H1 (cell line): ENCODE results near the gene SFN. TPM values are rescaled to one million over a fixed set of nuclear protein-coding genes. Genes with fewer than 3 reads are reported as not detected.

Source experiments
- CTCF ChIA-PET: fragments of 300-600 bp; sonication (Branson Sonifier 250); formaldehyde crosslinking; loops from one replicate; lab custom pipeline; 2021; ENCODE audit not compliant: partially characterized antibody; lab: Charles Lee
- POLR2A ChIA-PET: fragments of 300-600 bp; sonication (Branson Sonifier 250); formaldehyde crosslinking; loops from one replicate; lab custom pipeline; 2021; ENCODE audit warnings: inconsistent platforms; ENCODE audit not compliant: partially characterized antibody; lab: Charles Lee
- DNase-seq, 2 experiments: peaks; one replicate each; pipeline versions ENCODE4 v3.0.0 to v3.0.0-alpha.2; 2010 to 2022; ENCODE audit warnings: low spot score in 2 of 2, low read depth in 1 of 2, mixed read lengths in 1 of 2
- FAIRE-seq: peaks from 2 replicates; lab custom pipeline; 2011; peaks lifted over from hg19 to GRCh38; lab: Jason Lieb, UNC
- H2AFZ ChIP-seq: 2 replicates; pipeline ENCODE4 v1.8.1; 2012; ENCODE audit warnings: low read length, inconsistent platforms
- H2AK5ac ChIP-seq: 2 replicates; pipeline ENCODE4 v1.6.1; 2013; ENCODE audit warnings: low read depth, low read length
- H2BK120ac ChIP-seq: replicated peaks from 2 replicates; pipeline ENCODE3; 2013; ENCODE audit warnings: low read depth, low read length, inconsistent platforms
- H2BK12ac ChIP-seq: 2 replicates; pipeline ENCODE4 v1.6.1; 2013; ENCODE audit warnings: low read depth, low read length
- H2BK15ac ChIP-seq: 2 replicates; pipeline ENCODE4 v1.6.1; 2013; ENCODE audit warnings: low read length
- H2BK20ac ChIP-seq: 2 replicates; pipeline ENCODE4 v1.6.1; 2013; ENCODE audit warnings: low read length
- H2BK5ac ChIP-seq: 2 replicates; pipeline ENCODE4 v1.6.1; 2013; ENCODE audit warnings: low read depth, low read length
- H3K14ac ChIP-seq: 2 replicates; pipeline ENCODE4 v1.6.1; 2013; ENCODE audit warnings: inconsistent platforms; ENCODE audit not compliant: insufficient read length
- H3K18ac ChIP-seq: 2 replicates; pipeline ENCODE4 v1.6.1; 2013; ENCODE audit warnings: low read length; ENCODE audit errors: extremely low read depth
- H3K23ac ChIP-seq: 2 replicates; pipeline ENCODE4 v1.6.1; 2013; ENCODE audit warnings: inconsistent platforms; ENCODE audit not compliant: insufficient read length
- H3K23me2 ChIP-seq: 2 replicates; pipeline ENCODE4 v1.6.1; 2013; ENCODE audit warnings: low read depth, low read length
- H3K27ac ChIP-seq: 2 replicates; pipeline ENCODE4 v1.6.1; 2011; ENCODE audit warnings: low read depth, low read length, inconsistent platforms
- H3K27me3 ChIP-seq, 4 experiments: replicated peaks in 1 of 4; 1 replicate in 1 of 4; 2 replicates in 3 of 4; pipeline versions ENCODE4 v1.6.1 to v1.8.1; 2011 to 2013; ENCODE audit warnings: low read length in 3 of 4, mild to moderate bottlenecking in 3 of 4, inconsistent platforms in 2 of 4, mixed read lengths in 2 of 4, moderate library complexity in 1 of 4; ENCODE audit not compliant: control insufficient read depth in 3 of 4, insufficient read depth in 3 of 4; ENCODE audit errors: extremely low read depth in 1 of 4
- H3K36me3 ChIP-seq, 4 experiments: 2 replicates each; pipeline versions ENCODE4 v1.6.1 to v1.8.1; 2011 to 2013; ENCODE audit warnings: mild to moderate bottlenecking in 4 of 4, low read length in 3 of 4, moderate library complexity in 2 of 4, control low read depth in 1 of 4, inconsistent platforms in 1 of 4; ENCODE audit not compliant: insufficient read depth in 4 of 4, control insufficient read depth in 2 of 4
- H3K4ac ChIP-seq: replicated peaks from 2 replicates; pipeline ENCODE3; 2013; ENCODE audit warnings: low read length, low read depth, mixed read lengths, inconsistent platforms; ENCODE audit not compliant: insufficient read length
- H3K4me1 ChIP-seq, 4 experiments: replicated peaks in 1 of 4; 1 replicate in 1 of 4; 2 replicates in 3 of 4; pipeline versions ENCODE4 v1.6.1 to v1.8.1; 2011 to 2013; ENCODE audit warnings: low read length in 3 of 4, inconsistent platforms in 2 of 4, mixed read lengths in 1 of 4; ENCODE audit not compliant: insufficient read depth in 4 of 4, control insufficient read depth in 3 of 4
- H3K4me2 ChIP-seq, 2 experiments: 2 replicates each; pipeline versions ENCODE4 v1.6.1 to v1.8.1; 2011 to 2013; ENCODE audit warnings: low read depth in 2 of 2, low read length in 2 of 2, control low read depth in 1 of 2, inconsistent platforms in 1 of 2, mild to moderate bottlenecking in 1 of 2; ENCODE audit not compliant: insufficient read depth in 1 of 2
- H3K4me3 ChIP-seq, 4 experiments: fragments of 200-600, 300-600 bp in 1 of 4; sonication (generic), shearing (Covaris generic), sonication (Bioruptor Twin) in 1 of 4; 2 replicates each; pipeline versions ENCODE4 v1.5.1 to v1.8.1; 2011 to 2016; ENCODE audit warnings: low read length in 4 of 4, low read depth in 3 of 4, control low read depth in 2 of 4, inconsistent platforms in 2 of 4, mild to moderate bottlenecking in 2 of 4, mixed read lengths in 1 of 4, moderate library complexity in 1 of 4; ENCODE audit not compliant: insufficient read depth in 2 of 4; ENCODE audit errors: extremely low read depth in 1 of 4
- H3K56ac ChIP-seq: replicated peaks from 2 replicates; pipeline ENCODE3; 2013; ENCODE audit warnings: low read depth, mild to moderate bottlenecking, mixed read lengths, low read length, inconsistent platforms; ENCODE audit not compliant: insufficient read length
- H3K79me1 ChIP-seq: 2 replicates; pipeline ENCODE4 v1.6.1; 2013; ENCODE audit warnings: low read depth, low read length, control low read depth
- H3K79me2 ChIP-seq, 2 experiments: 2 replicates each; pipeline versions ENCODE4 v1.6.1 to v1.8.1; 2012 to 2013; ENCODE audit warnings: low read length in 2 of 2, mild to moderate bottlenecking in 2 of 2, inconsistent platforms in 1 of 2; ENCODE audit not compliant: insufficient read depth in 2 of 2, control insufficient read depth in 1 of 2
- H3K9ac ChIP-seq, 4 experiments: replicated peaks in 1 of 4; 1 replicate in 1 of 4; 2 replicates in 3 of 4; pipeline versions ENCODE4 v1.6.1 to v1.8.1; 2011 to 2013; ENCODE audit warnings: low read depth in 3 of 4, low read length in 3 of 4, control low read depth in 2 of 4, mild to moderate bottlenecking in 2 of 4, moderate library complexity in 2 of 4, inconsistent platforms in 1 of 4; ENCODE audit errors: extremely low read depth in 1 of 4
- H3K9me3 ChIP-seq, 2 experiments: 2 replicates each; pipeline versions ENCODE4 v1.6.1 to v1.8.1; 2012 to 2013; ENCODE audit warnings: mild to moderate bottlenecking in 2 of 2, moderate library complexity in 2 of 2, control low read depth in 1 of 2, inconsistent platforms in 1 of 2, low read depth in 1 of 2, low read length in 1 of 2, mixed read lengths in 1 of 2; ENCODE audit not compliant: insufficient read depth in 2 of 2
- H4K20me1 ChIP-seq, 2 experiments: replicated peaks in 1 of 2; 2 replicates each; pipeline versions ENCODE3 to v1.8.1; 2011 to 2013; ENCODE audit warnings: inconsistent platforms in 2 of 2, low read length in 2 of 2, mild to moderate bottlenecking in 1 of 2; ENCODE audit not compliant: insufficient read depth in 2 of 2, control insufficient read depth in 1 of 2
- H4K5ac ChIP-seq: 2 replicates; pipeline ENCODE4 v1.6.1; 2013; ENCODE audit warnings: low read length, low read depth, mixed read lengths, inconsistent platforms; ENCODE audit not compliant: insufficient read length
- H4K8ac ChIP-seq: 2 replicates; pipeline ENCODE4 v1.8.0; 2013; ENCODE audit warnings: mild to moderate bottlenecking, moderate library complexity, low read length, inconsistent platforms; ENCODE audit not compliant: insufficient read depth; ENCODE audit errors: extremely low read depth
- H4K91ac ChIP-seq: replicated peaks from 2 replicates; pipeline ENCODE3; 2013; ENCODE audit warnings: low read length, mixed read lengths, inconsistent platforms; ENCODE audit not compliant: insufficient read length
- BACH1 ChIP-seq: IDR thresholded peaks from 2 replicates; pipeline ENCODE4 v1.6.1; 2012; ENCODE audit warnings: low read length, improper control_type of control experiment
- EZH2 ChIP-seq: fragments of 200-600 bp; sonication (generic); IDR thresholded peaks from 2 replicates; pipeline ENCODE4 v1.7.1; 2012; ENCODE audit warnings: low read depth, mild to moderate bottlenecking, moderate library complexity, low read length, inconsistent platforms; ENCODE audit not compliant: severe bottlenecking
- FOSL1 ChIP-seq: IDR thresholded peaks from 2 replicates; pipeline ENCODE4 v1.6.1; 2011; ENCODE audit warnings: mild to moderate bottlenecking, low read depth, low read length, moderate library complexity; ENCODE audit not compliant: insufficient read depth
- KDM4A ChIP-seq: IDR thresholded peaks from one replicate; pipeline ENCODE4 v1.7.1; 2012; ENCODE audit warnings: low read depth, mild to moderate bottlenecking, moderate library complexity, low read length, inconsistent platforms; ENCODE audit not compliant: severe bottlenecking
- POU5F1 ChIP-seq: IDR thresholded peaks from 2 replicates; pipeline ENCODE4 v1.6.1; 2011; ENCODE audit warnings: low read depth, mild to moderate bottlenecking, low read length, moderate library complexity
- RBBP5 ChIP-seq: IDR thresholded peaks from 2 replicates; pipeline ENCODE4 v1.7.1; 2012; ENCODE audit warnings: low read depth, mild to moderate bottlenecking, inconsistent platforms, low read length, moderate library complexity, borderline replicate concordance
- SIX5 ChIP-seq: IDR thresholded peaks from 2 replicates; pipeline ENCODE4 v1.6.1; 2011; ENCODE audit warnings: mild to moderate bottlenecking, low read depth, low read length
- SP4 ChIP-seq: IDR thresholded peaks from 2 replicates; pipeline ENCODE4 v1.6.1; 2012; ENCODE audit warnings: low read length, inconsistent platforms
- TEAD4 ChIP-seq: IDR thresholded peaks from 2 replicates; pipeline ENCODE4 v1.6.1; 2012; ENCODE audit warnings: low read depth, low read length, inconsistent platforms, mixed read lengths
- USF2 ChIP-seq: IDR thresholded peaks from 2 replicates; pipeline ENCODE4 v1.6.1; 2011; ENCODE audit warnings: low read length, improper control_type of control experiment
- YY1 ChIP-seq: IDR thresholded peaks from 2 replicates; pipeline ENCODE4 v1.6.1; 2011; ENCODE audit warnings: low read depth, mild to moderate bottlenecking, low read length
- WGBS, 2 experiments: shearing (Covaris generic) in 1 of 2; methylation state at CpG; one replicate each; pipeline versions ENCODE4 v1.1.6 to v1.1.7; 2013 to 2015; ENCODE audit warnings: low lambda C conversion rate in 2 of 2, mixed read lengths in 2 of 2, inconsistent platforms in 1 of 2, low coverage in 1 of 2, missing lambda C conversion rate in 1 of 2; ENCODE audit not compliant: insufficient replicate concordance in 2 of 2, insufficient coverage in 1 of 2, insufficient read length in 1 of 2; ENCODE audit errors: extremely low coverage in 1 of 2, missing lambda C conversion rate in 1 of 2; 5-methylcytosine and 5-hydroxymethylcytosine counted together
- polyA plus RNA-seq, 7 experiments: library from polyadenylated mRNA; depleted of rRNA in 3 of 7; stranded (reverse) in 5 of 7; unstranded in 2 of 7; fragments of >200 nt in 5 of 7; fragments of 200-250 nt in 2 of 7; gene quantifications; 1 replicate in 5 of 7; 2 replicates in 1 of 7; 4 replicates in 1 of 7; pipeline versions ENCODE4 v1.2.1 to v1.2.3, GENCODE V29; 2011 to 2013; ENCODE audit warnings: missing spikeins in 2 of 7, mixed read lengths in 2 of 7
- total RNA-seq: library from RNA; stranded (reverse); fragmentation: NEBNext Ultra II Directional; extraction: Animal tissue kit (Norgen Biotek cat#: 25700); gene quantifications from 2 replicates; pipeline ENCODE4 v1.2.1, GENCODE V29; 2021

Gene SFN
- total and polyA plus RNA-seq, 2 of the 8 experiments (the other 6 are each of a cell fraction or from before 2014, with no cell fraction given), result 3.3 to 3.9 TPM

GRCh38 chr1:26861889-26862378 lies 1.0 kb upstream of the SFN start:
- Histone ChIP-seq H3K27me3 (peaks cover 4 to 13% (median 12%) of the 10 kb centered on the region in 4 experiments; a peak in 5 of 7 replicates), H3K56ac (no peak overlapping the region), H2BK120ac (no peak overlapping the region), H3K79me1 (no peaks in the 10 kb centered on the region), H2BK15ac (no peak overlapping the region), H3K4ac (no peak overlapping the region), H2AFZ (no peak overlapping the region), H3K23me2 (peaks cover 9% of the 10 kb centered on the region), H3K18ac (no peak overlapping the region), H2BK12ac (0 out of 2 replicates have a peak overlapping the region, but pooled peaks have one; percentile 64), H3K9me3 (no peaks in the 10 kb centered on the region), H3K4me2 (no peak overlapping the region), H4K8ac (peak overlapping the region; percentile 8; the same call in 1 of the 2 replicates), H3K27ac (no peak overlapping the region), H2AK5ac (no peak overlapping the region), H3K23ac (no peak overlapping the region), H4K91ac (peak overlapping the region; percentile 76), H4K20me1 (no peaks in the 10 kb centered on the region), H3K14ac (no peak overlapping the region), H3K79me2 (no peaks in the 10 kb centered on the region), H3K4me3 (no peak overlapping the region), H3K4me1 (peaks cover 0 to 22% (median 19%) of the 10 kb centered on the region in 4 experiments; a peak in 6 of 7 replicates), H3K36me3 (no peaks in the 10 kb centered on the region), H2BK5ac (no peak overlapping the region), H2BK20ac (no peak overlapping the region), H4K5ac (no peak overlapping the region), H3K9ac (no peak overlapping the region)
- POLR2A ChIA-PET, result interaction anchor here (1.0 to 1.3 kb wide), 3 partner anchors 29 to 362 kb away, joined by 3 to 6 read pairs (median 3); partner anchors contain the start of gene GPN2
- CTCF ChIA-PET, result interaction anchor here (0.6 to 22.8 kb wide), 15 partner anchors 8 to 565 kb away, joined by 3 to 547 read pairs (median 4); partner anchors contain the start of genes GPATCH3, GPN2 and PIGV
- DNase-seq (no peak), FAIRE-seq (no peak)
- 88% methylated on average over 7 of the region's 7 CpGs; no CpG with 5 or more reads in 1 of the 2 experiments for WGBS, 2 experiments
- TF ChIP-seq POU5F1, result no peak
- TF ChIP-seq USF2, result no peak
- no peak for TF ChIP-seq TEAD4
- no peak for TF ChIP-seq SIX5
- no peak for TF ChIP-seq FOSL1
- no peak for TF ChIP-seq RBBP5
- no peak for TF ChIP-seq SP4
- no peak for TF ChIP-seq KDM4A
- no peak for TF ChIP-seq BACH1
- no peak for TF ChIP-seq EZH2
- no peak for TF ChIP-seq YY1
